Measurements from ENCODE around the gene USP22.

Gene USP22

DNA sequence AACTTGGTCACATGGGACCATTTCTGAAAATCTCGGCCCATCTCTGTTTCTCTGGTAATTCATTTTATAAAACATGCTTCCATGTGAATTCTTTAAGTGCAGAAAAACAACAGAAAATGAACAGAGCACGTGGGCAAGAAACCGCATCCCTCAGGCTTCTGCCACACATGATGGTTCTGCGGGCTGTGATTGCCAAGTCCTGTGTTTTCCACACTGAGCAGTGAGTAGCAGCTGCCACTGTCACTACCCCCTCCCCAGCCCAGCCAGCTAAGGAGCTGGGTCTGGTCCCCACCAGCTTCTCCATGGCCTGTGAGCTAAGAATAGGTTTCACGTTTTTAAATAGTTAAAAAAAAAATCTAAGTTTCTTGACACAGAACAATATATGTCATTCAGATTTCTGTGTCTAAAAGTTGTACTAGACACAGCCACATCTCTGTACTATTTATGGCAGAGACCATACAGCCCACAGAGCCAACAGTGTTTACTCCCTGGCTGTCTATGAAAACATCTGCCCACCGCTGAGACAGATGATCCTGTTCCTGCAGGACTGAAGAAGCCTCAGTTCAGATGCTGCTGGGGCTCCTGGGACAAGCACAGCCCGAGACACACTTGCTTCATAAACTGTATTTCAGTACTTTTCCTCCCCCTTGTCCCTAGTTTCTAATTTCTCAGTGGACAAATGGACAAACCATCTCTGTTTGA, 41.5 kb downstream of the USP22 start:
- no peak for DNase-seq (ENCODE audit: low read depth in 2 of 2)

DNA sequence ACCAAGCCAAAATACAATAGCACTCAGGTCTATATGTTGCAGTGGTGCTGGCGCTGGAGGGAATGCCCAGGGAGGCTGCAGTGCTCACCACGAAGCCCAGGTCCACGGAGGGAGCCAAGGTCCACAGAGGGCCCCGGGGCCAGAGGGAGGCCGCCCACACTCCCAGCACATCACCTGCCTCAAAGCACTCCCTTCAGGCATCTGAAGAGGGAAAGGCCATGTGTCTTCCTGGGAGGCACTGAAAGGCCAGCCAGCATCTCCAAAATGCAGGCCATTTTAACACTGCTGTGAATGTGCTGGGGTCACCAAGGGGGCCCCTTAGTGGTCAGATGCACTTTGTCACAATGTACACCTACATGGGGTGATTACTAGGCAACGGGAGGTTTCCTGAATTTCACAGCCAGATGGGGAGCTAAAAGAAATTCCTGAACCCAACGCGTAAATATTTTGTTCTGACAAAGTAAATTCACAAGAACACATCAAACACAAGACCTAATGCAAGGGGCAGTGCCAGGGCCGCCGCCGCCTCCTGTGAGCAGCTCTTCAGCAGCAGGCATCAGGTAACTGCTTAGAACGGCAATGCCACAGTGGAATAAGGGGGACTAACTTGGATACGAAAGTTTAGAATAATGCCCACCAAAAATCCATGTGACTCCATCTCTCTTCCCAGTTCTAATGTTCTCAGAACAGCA, 42.8 kb downstream of the USP22 start:
- DNase-seq (ENCODE audit: low read depth in 2 of 2): no peak

DNA sequence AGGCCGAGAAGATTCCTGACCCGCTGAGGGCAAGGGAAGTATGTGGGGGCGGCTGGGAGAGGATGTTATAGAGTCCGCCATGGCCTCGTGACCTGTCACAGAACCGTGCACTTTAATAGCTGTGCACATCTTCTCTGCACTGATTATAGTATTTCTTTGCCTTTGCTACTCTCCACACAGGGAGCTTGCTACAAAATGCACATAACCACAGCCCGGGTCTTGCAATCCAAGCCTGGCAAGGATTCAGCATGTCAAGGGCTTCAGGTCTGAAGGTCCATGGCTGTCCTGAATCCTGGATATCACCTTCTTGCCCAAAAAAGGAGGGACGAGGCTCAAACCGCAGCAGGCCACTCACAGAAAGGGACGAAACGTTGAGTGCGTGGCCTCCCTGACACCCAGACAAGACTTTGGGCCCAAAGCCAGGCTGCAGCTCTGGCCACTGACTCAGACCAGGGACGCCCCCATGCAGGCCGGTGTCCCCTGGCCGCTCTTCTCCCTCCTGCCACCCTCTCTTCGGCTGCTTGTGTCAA, 43.7 kb downstream of the USP22 start:
- no peak for DNase-seq (ENCODE audit: low read depth in 2 of 2)

- no peak for DNase-seq (ENCODE audit: low read depth in 2 of 2)
Measured at GRCh38 chr17:20998571-20999043, 44.2 kb downstream of the USP22 start.

DNA sequence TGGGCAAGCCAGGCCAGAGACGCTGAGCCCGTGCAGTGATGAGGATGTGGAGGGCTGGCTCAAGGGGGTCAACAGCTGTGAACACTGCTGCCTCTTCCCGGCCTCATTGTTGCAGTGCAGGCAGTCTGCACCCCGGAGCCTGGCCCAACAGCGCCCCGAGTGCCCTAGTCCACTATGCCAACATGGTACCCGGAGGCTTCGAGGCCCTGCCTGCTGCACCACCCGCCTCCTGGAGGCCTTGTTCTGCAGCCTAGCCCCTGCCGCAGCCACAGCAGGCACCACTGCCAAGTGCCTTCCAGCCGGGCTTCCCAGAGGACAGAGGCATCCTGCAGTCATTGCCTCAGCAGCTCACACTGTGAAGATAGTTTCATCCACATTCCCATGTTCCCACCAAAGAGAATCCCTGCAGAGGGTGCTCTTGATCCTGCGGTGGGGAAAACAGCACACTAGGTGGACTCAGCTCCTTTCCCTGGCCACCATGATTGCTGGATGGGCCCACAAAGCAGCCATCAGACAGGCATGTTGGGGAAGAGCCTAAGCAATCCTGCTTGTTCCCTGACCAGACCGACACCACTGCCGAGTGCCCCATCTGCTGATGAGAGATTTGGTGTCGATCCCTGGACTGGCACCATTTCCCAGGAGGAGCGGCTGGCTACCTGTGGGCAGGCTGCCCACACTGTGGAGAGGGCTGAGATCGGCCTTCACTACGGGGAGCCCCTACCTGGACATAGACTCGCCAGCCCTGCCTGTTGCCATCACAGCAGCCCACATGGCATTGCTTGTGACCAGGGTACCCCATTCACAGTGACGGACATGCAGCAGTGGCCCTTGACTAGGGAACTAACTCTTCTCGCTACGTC, 44.9 kb downstream of the USP22 start:
- no peak for DNase-seq (ENCODE audit: low read depth in 2 of 2)

DNA sequence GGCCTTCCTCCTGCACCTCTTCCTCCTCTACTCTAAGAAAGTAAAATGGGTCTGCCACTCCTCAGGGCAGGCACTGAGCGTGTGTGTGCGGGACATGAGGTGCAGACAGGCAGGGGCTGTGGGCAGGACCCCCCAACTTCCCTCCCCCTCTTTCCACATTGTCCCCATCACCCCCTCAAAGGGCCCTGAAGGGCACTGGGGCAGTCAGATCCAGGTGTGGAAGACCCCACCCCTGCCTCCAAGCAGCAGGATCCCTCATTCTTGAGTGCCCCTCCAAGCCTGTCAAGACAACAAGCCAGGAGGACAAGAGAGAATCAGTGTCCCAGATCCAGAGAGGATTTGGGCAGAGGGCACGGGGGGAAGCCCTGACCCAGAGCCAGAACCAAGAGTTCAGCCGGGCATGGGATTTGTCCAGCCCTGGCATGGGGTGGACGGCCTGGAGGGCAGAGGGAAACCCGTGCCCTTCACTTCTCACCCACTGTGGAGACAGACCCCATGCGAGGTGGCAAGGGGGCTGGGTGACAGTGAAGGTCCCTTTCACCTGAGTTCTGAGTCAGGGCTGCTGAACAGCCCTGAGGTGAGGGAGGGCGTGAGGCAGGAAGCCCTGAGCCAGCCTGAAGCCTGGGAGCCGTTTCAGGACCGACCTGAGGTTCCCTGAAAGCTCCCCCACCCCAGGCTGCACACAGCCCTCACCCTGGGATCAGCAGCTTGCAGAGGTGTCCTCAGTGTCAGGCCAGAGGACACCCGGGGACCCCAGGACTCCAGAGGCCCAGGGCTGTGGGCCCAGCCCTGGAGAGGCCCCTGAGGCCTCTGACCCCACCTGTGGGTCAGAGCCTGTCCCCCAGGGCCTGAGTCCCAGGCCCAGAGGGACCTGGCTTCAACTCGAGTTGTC, 45.8 kb downstream of the USP22 start:
- no peak for DNase-seq (ENCODE audit: low read depth in 2 of 2)

- DNase-seq (ENCODE audit: low read depth in 2 of 2): no peak
Measured at GRCh38 chr17:20995873-20996723, 46.7 kb downstream of the USP22 start.

- DNase-seq (ENCODE audit: low read depth in 2 of 2): no peak
Measured at GRCh38 chr17:20995164-20995872, 47.5 kb downstream of the USP22 start.

DNA sequence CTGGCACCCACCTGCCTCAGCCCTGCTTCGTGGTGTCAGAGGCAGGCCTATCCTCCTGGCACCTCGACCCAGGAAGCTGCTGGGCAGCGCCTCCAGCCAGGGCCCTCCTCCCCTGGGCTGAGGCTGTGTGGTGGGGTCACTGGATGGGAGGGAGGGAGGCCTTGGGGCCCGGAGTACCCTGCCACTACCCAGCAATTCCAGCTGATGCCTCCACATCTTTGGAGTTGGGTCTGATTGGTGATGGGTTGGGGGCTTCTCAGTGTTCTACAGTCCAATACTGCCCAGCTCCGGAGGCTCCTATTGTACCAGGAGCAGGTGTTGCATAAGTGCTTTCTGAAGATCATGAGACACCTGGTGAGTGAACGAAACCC, 48.0 kb downstream of the USP22 start:
- no peak for DNase-seq (ENCODE audit: low read depth in 2 of 2)

- no peak for DNase-seq (ENCODE audit: low read depth in 2 of 2)
Measured at GRCh38 chr17:20993863-20994778, 48.7 kb downstream of the USP22 start.

GRCh38 chr17:20992987-20993862, 49.6 kb downstream of the USP22 start:
- DNase-seq (ENCODE audit: low read depth in 2 of 2): peak; percentile 30 to 40

DNA sequence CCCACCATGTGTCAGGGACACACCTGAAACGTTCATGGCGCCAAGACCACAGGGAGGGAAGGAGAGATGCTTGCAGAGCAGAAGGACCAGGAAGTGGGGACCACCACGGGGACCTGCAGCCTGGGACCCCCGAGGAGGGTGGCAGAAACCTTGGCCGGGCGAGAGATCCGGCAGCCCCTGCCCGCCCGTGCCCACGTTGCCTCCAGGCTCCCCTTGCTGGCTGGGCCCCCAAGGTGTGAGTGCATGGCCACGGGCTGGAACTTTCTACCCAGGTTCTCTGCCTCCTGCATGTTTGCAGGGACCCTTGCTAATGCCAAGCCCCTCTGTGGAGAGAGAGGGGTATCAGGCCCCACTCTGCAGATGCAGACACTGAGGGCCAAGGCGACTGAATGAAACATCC, 50.4 kb downstream of the USP22 start:
- DNase-seq (ENCODE audit: low read depth in 2 of 2): no peak

DNA sequence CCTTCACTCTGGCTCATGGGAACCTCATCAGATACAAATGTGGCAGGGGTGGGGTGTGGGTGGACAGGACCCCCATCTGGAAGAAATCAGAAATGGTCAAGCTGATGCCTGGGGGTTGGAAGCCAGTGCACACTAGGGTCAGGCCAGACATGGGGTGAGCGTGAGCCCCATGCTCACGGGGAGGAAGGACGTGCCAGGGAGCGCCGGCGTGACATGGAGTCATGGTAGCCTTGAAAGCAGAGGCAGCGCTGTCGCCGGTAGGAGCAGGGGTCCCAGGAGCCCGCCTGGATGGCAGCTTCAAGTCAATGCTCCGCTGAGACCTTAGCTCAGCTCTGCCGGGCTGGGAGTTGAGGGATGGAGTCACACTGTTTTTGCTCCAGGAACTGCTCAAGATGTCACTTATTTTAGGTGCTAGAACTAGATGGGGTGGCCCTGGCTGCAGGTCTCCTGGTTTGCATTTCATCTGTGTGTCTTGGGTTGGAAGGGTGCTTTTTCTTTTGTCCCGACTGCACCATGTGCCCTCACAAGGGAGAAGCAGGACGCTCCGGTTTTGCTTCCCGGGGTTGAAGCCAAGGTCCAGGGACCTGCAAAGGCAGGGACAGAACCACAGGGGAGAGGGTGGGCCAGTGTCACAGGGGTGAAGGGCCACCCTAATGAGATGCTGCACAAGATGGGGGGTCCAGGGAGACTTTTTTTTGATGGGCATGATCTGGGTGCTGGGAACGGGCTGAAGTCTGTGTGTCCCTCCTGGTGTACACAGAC, 51.4 kb downstream of the USP22 start:
- DNase-seq (ENCODE audit: low read depth in 2 of 2): no peak

- no peak for DNase-seq (ENCODE audit: low read depth in 2 of 2)
Measured at GRCh38 chr17:20989991-20990855, 52.6 kb downstream of the USP22 start.

GRCh38 chr17:20989481-20989880, 53.3 kb downstream of the USP22 start:
- DNase-seq (ENCODE audit: low read depth in 2 of 2): no peak

DNA sequence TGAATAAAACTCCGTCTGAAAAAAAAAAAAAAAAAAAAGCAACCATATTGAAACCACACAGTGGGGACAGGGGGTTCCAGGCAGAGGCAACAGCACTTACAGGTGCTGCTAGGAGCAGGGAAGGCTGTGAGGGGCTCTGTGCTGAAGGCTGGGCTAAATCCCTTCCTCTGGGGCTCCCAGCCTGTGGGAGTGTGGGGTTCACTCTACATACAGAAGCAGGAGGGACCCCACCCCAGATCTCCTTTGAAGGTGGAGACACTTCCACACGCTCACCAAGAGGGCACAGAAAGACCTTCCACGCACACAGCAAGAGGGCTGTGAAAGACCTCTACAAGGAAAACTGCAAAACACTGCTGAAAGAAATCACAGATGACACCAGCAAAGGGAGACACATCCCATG, 53.9 kb downstream of the USP22 start:
- DNase-seq (ENCODE audit: low read depth in 2 of 2): no peak

All from stimulated activated CD8-positive, alpha-beta memory T cell treated with anti-CD3 and anti-CD28 coated beads, Interleukin-7, amount 100 ng/mL, for 1 hour (primary cell).